HG02610 (cell line): ENCODE results near the gene URM1.

ENCODE experiments used
- ATAC-seq: cut with Tn5 transposase; IDR thresholded peaks from one replicate; pipeline ENCODE4 v1.9.1; 2021; ENCODE audit warnings: mild to moderate bottlenecking, moderate library complexity; ENCODE audit not compliant: unreplicated experiment

The URM1 gene

DNA sequence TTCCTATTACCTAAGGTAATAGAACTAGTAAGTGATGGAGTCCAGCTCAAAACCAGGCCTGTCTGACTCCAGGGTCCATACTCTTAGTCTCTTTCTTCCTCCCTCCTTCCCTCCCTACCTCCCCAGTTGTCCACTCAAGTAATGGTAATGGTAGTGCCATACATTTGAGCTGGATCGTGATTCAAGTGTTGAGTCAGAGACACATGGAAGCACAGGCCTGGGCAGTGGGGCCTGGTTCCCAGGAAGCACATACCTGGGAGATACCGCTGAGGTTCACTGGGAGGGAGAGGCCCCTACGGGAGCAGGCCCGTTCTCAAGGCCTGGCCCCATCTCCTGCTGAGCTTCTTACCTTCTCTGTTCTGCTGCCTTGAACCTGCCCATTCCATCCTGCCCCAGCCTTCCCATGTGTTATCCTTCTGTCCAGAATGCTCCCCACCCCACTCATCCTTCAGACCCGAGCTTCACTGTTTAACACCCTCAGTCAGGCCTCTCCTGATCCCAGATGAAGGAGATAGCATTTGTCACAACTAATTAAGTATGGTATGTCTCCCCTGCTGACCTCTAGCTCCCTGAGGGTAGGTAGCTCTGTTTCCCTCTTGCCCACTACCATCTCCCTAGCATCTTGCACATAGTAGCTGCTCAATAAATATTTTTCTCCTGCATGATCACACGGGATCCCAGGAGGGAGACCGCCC, 13.8 kb downstream of the URM1 start:
- ATAC-seq, result no peak

DNA sequence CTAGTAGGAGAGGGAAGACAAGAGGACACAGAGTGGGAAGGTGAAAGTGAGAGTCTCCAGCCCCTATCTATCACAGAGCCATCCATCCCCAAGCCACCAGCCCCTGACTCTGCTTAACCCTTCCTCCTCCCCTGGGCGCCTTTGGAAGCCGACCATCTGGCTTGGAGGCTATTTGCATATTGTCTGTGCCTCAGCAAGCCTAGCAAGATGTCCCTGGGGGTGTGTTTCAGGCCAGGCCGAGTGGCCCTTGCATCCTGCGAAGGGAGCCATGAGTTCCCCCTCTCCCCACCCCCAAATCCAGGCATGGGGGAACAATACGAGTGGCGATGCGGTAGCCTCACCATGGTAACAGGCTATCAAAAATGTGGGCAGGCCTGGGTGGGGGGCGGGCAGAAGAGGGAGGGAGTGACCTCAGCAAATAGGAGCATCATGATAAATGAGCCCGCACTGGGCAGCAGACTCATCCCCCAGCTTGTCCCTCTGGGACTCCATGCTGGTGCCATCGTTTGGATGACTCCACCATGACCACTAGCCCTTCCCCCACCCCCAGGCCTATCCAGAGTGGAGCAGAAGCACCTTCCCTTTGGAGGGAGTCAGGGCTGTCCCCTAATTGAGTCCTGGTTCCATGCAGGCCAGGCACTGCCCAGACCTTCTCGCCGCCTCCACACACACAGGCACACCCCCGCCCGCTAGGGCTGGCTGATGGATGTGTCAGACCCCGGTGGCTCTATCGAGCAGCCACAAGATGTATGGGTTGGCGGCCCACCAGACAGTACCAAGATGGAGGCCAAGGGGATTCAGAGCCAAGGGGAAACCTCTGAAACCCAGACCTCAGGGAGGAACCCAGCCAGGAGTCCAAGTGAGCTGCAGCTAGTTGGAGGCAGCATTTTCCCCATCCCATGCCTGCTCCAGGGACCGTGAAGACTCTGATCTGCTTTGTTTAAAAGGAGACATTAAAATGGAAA, 14.6 kb downstream of the URM1 start:
- no peak for ATAC-seq

DNA sequence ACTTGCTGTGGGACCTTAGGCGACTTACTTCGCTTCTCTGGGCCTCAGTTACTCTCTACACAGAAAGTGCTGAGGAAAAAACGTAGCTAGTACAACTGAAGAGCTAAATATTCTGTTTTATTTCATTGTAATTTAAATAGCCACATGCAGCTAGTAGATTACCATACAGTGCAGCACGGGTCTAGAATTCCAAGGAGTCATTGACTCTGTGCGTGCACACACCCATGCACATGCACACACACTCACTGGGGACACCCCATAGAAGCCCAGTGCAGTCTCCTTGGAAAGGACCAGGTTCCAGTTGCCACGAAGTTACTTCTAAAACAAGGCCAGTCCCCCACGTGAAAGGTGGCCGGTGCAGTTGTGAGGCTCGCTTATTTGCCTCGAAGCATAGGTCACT, 17.0 kb downstream of the URM1 start:
- ATAC-seq, result no peak

DNA sequence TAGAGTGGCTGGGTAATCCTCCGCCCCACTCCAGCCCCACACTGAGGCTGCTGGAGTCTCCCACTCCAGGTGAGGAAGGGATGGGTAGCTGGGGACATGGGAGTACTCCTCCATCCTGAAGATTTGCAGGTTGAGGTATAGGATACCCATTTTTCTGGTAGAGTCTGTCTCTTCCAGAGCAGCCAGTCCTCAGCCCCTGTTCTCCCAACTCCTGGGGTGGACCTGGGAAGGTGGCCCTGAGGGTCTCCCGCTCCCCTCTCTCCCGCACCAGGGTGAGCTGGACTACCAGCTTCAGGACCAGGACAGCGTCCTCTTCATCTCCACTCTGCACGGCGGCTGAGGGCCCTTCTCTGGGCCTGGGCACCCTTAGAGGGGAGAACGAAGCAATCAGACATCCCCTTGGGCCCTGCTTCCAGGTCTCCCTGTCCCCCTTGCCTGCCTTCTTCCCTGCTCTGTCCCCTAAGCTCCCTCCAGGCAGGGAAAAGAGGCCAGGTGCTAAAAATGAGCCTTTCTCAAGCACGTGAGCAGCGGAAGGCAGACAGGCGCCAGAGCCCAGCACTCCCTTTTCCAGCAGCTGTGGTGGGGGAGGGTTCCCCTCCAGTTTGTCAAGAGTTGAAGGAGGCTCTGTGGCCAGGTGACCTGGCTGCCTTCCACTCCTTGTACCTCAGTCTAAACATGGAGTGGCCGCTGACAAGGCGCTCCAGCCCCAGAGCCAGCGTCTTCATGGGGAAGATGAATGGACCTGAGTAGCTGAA, 18.4 kb downstream of the URM1 start:
- ATAC-seq, result no peak

DNA sequence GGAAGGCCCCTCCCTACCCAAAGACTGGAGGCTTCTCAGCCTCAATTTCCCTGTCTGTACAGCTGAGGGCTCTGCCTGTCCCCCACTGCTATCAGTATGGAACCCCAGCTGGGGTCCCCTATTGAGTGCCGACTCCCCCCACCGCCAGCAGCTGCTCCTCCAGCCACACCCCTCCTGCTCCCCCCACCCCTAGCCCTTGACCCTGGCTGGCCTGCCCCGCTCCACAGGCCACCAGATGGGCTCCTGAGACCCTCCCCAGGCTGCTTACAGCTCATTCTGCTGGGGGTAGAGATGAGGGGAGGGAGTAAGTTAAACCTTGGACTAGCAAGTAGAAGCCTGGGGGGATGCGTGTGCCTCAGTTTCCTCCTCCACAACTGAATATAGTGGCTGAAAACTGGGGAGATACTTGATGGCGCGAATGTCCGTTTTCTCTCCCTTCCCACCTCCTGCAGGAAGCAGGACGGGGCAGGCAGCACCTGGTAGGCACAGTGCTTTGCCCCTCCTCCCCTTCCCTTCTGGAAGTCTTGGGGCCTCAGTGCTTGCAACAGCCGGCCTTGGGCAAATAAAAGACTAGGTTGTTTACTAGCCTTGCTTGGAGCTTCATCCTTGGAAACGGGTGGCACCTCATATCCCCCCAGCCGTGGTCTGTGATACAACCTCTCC, 19.1 kb downstream of the URM1 start:
- ATAC-seq, result no peak

DNA sequence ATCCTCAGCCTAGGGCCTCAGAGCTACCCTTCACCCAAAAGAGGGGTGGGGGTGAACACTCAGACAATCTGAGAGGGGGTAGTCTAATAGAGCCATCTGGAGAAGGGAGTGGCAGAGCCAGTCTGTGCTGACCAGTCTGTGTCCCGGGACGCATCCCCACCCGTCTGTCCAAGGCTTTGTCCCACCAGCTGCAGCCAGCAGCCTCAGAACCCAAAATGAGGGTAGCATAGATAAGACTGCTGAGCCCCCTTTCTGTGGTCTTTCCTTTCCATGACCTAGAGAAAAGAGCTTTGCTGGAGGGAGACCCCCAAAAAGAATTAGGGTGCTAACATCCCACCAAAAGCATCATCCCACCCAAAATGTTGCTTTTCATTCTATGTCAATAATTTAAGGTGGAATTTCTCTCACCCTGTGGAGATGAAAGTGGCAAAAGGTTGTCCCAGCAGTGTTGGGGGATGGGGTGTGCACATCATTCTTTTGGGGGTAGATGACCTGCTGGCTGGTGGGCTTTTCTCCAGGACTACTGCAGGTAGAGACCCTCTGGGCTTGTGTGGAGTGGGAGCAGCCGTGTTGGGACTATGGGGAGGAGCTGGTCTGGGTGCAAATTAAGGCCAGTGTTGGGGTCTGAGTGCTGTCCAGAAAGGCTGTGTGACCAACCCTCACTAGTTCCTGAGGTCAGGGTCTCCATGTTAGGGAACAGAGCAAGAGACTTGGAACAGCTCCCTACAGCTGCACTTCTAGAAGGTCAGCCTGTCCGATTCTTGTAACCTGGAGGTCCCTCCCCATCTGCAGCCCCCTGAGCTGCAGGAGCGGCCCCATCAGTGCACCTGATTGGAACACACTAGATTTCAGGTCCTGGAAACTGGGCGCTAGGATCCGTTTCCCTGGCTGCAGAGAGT, 19.9 kb downstream of the URM1 start:
- ATAC-seq, result no peak

DNA sequence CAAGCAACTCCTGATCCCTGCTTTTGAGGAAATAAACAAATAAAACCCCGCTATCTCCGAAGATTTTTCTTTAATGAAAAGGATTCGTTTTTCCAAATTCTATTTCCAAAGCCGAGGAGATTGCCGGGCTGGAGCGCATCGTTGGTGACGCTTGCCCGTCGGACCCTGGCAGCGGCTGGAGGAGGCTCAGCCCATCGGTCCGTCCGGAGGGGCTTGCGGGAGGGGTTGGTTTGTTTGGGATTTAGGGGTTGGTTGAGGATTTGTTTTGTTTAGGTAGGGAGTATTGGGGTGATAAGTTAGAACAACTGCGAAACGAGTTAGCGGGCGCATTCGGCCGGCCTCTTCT, 20.8 kb downstream of the URM1 start:
- ATAC-seq, result no peak

DNA sequence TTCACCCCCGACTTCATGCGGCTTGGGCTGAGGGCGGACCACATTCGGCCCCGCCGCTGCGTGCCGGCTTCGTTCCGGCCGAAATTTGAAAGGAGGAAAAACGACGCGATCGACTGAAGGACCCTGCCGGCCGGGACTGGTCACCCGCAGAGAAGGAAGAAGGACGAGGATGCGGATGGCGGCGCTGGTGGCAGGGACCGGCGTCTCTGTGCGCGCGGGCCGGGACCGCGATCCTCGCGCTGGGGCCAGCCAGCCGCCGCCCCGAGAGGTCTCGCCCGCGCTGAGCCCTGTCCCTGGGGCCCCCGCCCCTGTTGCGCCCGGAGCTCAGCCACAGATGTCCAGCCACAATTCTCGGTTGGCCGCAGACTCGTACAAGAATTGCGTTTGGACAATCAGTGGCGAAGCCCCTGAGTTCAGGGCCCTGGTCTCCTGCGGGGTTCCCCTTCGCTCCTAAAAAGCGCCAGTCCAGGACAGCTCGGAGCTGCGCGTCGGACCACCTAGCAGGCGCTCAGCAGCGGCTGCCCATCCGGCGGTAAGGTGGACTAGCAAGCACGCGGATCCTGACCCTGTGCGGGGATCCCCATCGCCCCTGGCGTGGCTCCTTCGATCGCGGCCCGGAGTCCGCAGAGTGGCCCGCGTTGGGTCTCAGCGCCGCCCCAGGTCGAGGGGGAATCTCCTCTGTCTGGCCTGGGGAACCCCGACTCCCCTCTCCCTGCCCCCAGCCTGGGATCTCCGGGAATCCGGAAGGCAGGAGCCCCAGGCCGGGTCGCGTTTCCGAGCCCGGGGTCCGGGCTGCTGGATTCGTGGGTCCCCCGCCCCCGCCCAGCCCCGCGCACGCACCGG, 21.3 kb downstream of the URM1 start:
- ATAC-seq, result no peak

DNA sequence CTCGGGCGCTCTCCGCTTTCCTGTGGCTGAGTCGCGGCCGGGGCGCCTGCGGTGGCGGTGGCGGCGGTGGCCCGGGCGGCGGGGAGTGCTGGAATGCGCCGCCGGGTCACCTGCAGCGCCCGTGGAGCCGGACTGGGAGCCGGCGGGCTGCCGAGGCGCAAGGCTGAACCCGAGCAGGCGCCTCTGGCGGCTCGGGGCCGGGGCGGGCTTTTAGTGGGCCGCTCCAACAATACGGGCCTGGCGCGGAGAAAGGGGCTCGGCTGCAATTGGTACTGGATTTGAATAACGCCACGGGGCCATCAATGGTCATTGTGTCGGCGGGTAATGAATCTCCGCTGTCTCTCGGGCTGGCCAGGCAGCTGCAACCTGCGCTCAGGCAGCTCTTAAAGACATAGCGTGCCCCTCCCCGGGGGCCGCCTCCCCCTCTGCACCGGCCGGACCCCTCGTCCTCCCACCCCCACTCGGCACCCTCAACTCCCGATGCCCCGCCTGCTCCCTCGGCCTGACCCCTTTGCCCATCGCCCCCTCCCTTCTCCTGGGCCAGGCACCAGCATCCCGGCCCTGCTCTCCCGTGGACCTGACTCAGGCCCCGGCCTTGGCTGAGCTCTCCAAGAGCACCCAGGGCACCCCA, 22.1 kb downstream of the URM1 start:
- ATAC-seq, result no peak

DNA sequence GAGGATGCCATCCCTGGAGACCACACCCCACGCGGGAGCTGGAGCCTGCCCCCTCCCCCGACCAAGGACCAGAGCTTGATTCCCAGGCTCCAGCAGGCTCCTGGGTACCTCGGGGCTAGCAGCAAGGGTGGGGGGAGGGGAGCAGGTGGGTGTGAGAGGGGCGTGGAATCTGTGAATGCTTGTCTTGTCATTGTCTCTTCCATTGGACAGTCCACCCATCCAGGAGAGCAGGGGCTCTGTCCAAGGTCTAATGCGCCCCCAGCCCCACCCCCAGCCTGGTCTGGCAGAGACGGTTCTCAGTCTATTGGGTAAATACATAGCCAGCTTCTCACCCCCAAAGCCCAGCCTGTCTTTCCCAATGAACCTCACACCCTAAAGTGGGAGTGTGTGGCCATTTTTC, 22.8 kb downstream of the URM1 start:
- ATAC-seq, result no peak

DNA sequence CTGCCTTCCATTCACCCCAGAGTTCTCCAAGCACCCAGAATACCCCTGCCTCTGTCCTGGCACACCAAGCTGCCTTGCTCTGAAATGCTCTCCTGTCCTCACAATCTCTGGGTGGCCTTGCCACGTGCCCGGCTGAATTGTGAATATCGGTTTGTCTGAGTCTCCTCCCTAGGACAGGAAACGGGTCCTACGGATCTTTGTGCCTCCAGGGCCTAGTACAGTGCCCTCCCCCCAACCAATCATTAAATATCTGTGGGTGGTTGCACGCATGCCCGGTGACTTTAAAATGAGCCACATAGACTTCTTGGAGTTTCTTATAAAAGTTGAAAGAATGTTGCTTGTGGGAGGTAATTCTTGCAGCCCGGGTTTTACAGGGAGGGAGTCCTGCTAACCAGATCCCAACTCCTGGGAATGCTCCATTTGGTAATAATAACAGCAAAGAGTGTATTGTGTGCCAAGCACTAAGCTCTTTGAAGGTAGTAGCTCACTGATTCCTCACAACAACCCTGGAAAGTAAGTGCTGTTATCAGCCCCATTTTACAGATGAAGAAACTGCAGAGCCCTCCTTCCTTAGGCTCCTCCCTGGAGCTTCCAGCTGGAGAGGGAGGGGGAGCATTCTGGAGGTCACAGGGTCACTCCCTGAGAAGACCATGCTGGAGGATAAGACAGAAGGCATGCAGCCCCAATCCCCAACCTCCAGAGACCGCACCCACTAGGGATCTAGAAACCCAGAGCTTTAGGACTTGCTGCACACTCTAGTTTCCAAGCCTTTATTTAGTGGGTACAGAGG, 23.4 kb downstream of the URM1 start:
- ATAC-seq, result no peak

DNA sequence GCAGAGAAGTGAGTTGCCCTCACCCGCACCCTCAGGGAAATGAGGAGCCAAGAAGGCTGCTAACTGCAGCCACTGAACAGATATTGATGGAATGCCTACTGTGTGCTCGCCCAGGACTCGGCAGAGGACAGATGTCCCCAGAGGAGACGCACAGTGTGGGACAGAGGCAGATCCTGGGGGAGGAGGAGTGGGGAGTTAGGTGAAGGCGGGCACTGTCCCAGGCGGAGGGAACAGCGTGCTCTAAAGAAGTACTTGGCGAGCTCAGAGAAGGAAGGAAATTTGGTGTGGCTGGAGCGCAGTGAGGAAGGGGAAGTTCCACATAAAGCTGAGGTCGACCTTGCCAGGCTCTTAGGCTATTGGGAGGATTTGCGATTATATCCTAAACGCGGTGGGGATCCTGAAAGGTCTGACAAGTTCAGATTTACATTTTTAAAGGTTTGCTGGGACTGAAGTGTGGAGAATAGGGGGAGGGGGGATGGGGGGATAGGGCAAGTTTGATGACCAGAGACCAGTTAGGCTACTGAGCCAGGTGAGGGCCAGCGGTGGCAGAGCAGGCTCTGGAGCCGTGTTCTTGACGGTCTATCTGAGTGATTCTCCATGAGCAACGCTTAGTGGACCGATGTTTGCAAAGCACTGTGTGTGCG, 25.9 kb downstream of the URM1 start:
- no peak for ATAC-seq

DNA sequence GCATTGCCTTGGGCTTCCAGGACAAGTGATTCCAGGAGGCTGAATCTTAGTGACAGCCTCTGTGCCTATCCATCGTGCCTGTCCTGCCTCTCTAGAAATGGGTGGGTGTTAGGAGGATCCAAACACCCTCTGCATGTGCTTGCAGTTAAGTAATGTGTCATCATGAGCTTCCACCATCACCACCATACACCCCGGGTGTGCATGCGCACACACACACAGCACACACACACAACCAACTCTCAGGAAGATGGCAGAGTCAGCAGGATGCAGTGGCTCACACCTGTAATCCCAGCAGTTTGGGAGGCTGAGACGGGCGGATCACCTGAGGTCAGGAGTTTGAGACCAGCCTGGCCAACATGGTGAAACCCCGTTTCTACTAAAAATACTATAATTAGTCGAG, 26.7 kb downstream of the URM1 start:
- no peak for ATAC-seq

DNA sequence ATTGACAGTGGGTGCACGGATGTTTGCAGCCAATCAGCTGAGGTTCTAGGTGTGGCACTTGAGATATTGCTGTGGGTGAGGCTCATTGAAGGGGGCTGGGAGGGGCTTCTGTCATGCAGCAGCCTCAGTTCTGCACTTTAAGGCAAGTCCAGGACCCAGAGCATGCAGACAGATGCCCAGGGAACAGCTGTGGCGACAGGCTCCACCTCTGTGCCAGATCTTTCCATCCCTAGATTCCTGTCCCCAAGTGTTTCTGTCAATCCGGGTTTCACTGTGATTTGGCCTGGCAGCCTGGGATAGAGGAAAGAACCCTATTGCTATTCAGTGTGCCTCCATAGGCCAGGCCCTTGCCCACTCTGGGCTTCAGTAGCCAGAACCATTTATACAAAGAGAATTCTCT, 28.7 kb downstream of the URM1 start:
- no peak for ATAC-seq

DNA sequence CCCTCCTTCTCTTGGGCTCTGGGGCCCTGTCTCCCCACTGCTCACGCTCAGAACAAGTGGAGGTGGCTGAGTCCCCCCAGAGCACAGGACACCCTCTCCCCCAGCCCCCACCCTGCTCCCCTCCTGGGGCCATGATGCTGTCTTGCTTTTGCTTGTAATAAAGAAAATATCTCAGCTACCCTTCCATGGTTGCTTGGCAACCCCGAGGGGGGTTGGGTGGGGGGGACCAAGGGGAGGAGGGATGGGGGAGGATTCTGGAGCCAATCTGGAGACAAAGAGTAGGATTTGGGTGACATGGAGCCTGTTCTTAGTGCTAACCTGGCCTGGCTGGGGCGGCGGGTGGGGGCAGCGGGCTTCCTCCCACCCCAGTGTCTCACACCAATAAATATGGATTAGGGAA, 33.4 kb downstream of the URM1 start:
- ATAC-seq, result no peak

DNA sequence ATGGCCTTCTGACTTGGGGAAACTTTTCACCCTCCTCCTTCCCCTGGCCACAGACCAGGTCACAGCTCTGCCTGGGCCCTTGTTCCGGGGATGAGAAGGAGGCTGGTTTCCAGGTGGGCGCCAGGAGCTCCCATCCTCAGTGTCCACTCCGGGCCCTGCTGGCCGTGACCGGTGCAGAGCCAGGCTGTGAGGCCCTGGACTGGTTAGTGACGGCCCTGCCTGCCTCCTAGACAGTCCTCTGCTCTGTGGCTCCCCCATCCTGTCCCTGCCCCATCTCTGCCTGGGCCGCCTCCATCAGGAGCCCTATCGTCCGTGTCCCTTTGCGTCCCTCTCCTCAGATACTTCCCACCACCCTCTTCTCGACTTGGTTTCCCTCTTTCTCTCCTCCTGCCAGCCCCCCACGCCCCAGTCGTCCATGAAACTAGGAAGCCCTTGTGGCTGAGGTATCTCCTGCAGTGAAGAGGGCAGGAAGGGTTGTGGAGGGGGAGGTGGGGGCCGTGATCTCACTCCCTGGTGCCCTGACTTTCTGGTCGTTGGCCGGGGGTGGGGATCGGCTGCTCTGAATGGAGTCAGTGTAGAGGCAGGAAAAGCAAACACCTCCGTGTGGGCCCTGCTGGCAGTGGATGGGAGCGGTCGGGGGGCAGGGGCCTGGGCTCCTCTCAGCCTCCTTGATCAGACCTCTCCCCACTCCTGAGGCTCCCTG, 34.1 kb downstream of the URM1 start:
- ATAC-seq, result no peak

DNA sequence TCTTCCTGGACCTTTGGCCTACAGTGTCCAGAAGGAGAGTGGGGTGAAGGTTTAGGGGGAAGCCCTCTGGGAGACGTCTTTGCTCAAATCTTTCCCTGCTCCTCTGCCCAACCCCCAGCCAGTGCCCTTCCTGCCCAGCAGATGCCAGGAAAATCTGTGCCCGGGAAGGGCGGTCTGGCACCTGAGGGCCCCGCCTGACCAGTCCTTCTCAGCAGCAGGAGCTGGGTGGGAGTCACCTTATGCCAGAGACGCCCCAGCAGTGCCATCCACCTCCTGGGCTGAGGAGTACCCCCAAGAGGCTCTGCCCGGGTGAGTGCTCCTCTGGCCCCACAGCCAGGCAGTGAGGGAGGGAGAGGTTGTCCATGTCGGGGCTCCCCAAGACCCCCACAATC, 34.6 kb downstream of the URM1 start:
- ATAC-seq, result no peak
